IMR-90 (cell line): Measurements from ENCODE around the gene IL19.

Experiments
- MAZ ChIP-seq: IDR thresholded peaks from 2 replicates; pipeline ENCODE4 v1.6.1; 2012; ENCODE audit warnings: low read depth, mild to moderate bottlenecking, low read length, improper control_type of control experiment, moderate library complexity, borderline replicate concordance
- TF ChIP-seq, protein P1 (sequence below): conservative IDR thresholded peaks from 2 replicates; pipeline ENCODE4 v1.5.1; 2012; ENCODE audit warnings: mild to moderate bottlenecking, low read depth, low read length, improper control_type of control experiment

GRCh38 chr1:206723805-206724472 lies 46.6 kb upstream of the IL19 start:
- TF ChIP-seq, protein P1, sequence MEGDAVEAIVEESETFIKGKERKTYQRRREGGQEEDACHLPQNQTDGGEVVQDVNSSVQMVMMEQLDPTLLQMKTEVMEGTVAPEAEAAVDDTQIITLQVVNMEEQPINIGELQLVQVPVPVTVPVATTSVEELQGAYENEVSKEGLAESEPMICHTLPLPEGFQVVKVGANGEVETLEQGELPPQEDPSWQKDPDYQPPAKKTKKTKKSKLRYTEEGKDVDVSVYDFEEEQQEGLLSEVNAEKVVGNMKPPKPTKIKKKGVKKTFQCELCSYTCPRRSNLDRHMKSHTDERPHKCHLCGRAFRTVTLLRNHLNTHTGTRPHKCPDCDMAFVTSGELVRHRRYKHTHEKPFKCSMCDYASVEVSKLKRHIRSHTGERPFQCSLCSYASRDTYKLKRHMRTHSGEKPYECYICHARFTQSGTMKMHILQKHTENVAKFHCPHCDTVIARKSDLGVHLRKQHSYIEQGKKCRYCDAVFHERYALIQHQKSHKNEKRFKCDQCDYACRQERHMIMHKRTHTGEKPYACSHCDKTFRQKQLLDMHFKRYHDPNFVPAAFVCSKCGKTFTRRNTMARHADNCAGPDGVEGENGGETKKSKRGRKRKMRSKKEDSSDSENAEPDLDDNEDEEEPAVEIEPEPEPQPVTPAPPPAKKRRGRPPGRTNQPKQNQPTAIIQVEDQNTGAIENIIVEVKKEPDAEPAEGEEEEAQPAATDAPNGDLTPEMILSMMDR, result no peak
- 0 out of 2 replicates have a peak, but pooled peaks have one; percentile 24 for TF ChIP-seq MAZ
